ENCODE measurements around the gene OR5B21. TPM values are rescaled to one million over a fixed set of nuclear protein-coding genes. Genes with fewer than 3 reads are reported as not detected.

The OR5B21 gene
- not detected for polyA plus RNA-seq (2013, experiment 1 of 2)
- not detected for polyA plus RNA-seq (2013, experiment 2 of 2)

- Histone ChIP-seq H3K9me3 (ENCODE audit: control insufficient read depth, low read length) (no peaks in the 10 kb centered on the region), H3K4me1 (ENCODE audit: control insufficient read depth, insufficient read depth, low read length, poor library complexity, severe bottlenecking) (no peaks in the 10 kb centered on the region), H3K27ac (ENCODE audit: low read depth, low read length, severe bottlenecking) (no peak within 1 kb of the TSS), H3K4me3 (ENCODE audit: extremely low read depth, insufficient read depth, low read length, poor library complexity, severe bottlenecking) (no peak within 1 kb of the TSS), H3K36me3 (ENCODE audit: control insufficient read depth, insufficient read depth, low read length) (no peaks in the 10 kb centered on the region)
- WGBS, 2 experiments (ENCODE audit: insufficient coverage in 2 of 2), result no CpG with 5 or more reads among the region's 1 CpG
These were observed at the start of gene OR5B21 for GRCh38 chr11:58508005-58508404. Gene OR5B21 (minus strand): TSS chr11:58508105. CDS start chr11:58508105, 0 bp downstream.

DNA sequence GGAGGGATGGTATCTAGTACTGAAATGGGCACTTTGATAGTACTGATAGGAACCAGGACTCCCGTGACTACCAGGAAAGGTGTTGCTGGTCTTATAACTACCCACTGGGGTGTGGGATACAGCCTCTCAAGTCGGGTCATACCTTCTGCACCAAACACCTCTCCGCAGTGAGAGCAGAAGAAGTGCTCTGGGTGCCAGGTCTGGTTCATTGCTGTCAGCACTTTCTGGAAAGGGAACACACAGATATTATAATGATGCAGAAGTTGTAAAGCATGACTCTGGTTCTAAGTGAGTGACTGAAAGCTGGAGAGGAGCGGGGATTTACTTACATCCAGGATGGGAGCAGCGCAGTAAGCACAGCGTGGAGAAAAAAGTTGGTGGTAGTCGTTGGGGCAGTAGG lies 41.7 kb upstream of the OR5B21 start:
- WGBS, 2 experiments (ENCODE audit: insufficient coverage in 2 of 2), result 89 to 99% methylated on average over 5 to 6 of the region's 7 CpGs
- Histone ChIP-seq H3K9me3 (ENCODE audit: control insufficient read depth, low read length) (no peaks in the 10 kb centered on the region), H3K36me3 (ENCODE audit: control insufficient read depth, insufficient read depth, low read length) (peaks cover 7% of the 10 kb centered on the region), H3K27ac (ENCODE audit: low read depth, low read length, severe bottlenecking) (no peak overlapping the region), H3K4me3 (ENCODE audit: extremely low read depth, insufficient read depth, low read length, poor library complexity, severe bottlenecking) (no peak overlapping the region), H3K4me1 (ENCODE audit: control insufficient read depth, insufficient read depth, low read length, poor library complexity, severe bottlenecking) (no peaks in the 10 kb centered on the region)

DNA sequence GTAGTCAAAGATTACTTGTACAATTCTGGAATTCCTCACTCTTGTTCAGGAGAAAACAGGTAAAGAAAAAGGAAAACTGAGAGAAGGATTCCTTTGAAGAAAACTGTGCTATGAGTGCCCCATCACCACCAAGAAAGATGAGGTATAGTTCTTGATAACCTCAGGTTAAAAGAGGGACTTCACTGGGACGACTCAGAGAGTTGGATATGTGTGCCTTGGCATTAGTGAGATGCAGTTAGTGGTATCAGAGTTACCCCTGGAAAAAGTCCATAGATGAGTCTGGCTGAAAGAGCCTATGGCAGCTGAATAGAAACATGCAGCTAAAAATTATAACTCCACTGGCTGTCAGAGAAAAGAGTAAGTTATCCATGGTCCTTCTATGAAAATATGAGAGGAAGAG lies 38.9 kb upstream of the OR5B21 start:
- no peaks in the 10 kb centered on the region for H3K4me1 ChIP-seq (ENCODE audit: control insufficient read depth, insufficient read depth, low read length, poor library complexity, severe bottlenecking)
- peaks cover 5% of the 10 kb centered on the region for H3K36me3 ChIP-seq (ENCODE audit: control insufficient read depth, insufficient read depth, low read length)
- no peak overlapping the region for H3K4me3 ChIP-seq (ENCODE audit: extremely low read depth, insufficient read depth, low read length, poor library complexity, severe bottlenecking)
- H3K9me3 ChIP-seq (ENCODE audit: control insufficient read depth, low read length), result no peaks in the 10 kb centered on the region
- 71 to 100% methylated on average over 1 of the region's 1 CpG for WGBS, 2 experiments (ENCODE audit: insufficient coverage in 2 of 2)
- H3K27ac ChIP-seq (ENCODE audit: low read depth, low read length, severe bottlenecking), result no peak overlapping the region

- WGBS, 2 experiments (ENCODE audit: insufficient coverage in 2 of 2), result 91 to 94% methylated on average over 22 to 25 of the region's 25 CpGs
- no peaks in the 10 kb centered on the region for H3K4me1 ChIP-seq (ENCODE audit: control insufficient read depth, insufficient read depth, low read length, poor library complexity, severe bottlenecking)
- no peak overlapping the region for H3K27ac ChIP-seq (ENCODE audit: low read depth, low read length, severe bottlenecking)
- H3K36me3 ChIP-seq (ENCODE audit: control insufficient read depth, insufficient read depth, low read length), result no peaks in the 10 kb centered on the region
- H3K4me3 ChIP-seq (ENCODE audit: extremely low read depth, insufficient read depth, low read length, poor library complexity, severe bottlenecking), result no peak overlapping the region
- peaks cover 5% of the 10 kb centered on the region for H3K9me3 ChIP-seq (ENCODE audit: control insufficient read depth, low read length)
These were observed 24.0 kb upstream of the OR5B21 start for GRCh38 chr11:58531865-58532341.

DNA sequence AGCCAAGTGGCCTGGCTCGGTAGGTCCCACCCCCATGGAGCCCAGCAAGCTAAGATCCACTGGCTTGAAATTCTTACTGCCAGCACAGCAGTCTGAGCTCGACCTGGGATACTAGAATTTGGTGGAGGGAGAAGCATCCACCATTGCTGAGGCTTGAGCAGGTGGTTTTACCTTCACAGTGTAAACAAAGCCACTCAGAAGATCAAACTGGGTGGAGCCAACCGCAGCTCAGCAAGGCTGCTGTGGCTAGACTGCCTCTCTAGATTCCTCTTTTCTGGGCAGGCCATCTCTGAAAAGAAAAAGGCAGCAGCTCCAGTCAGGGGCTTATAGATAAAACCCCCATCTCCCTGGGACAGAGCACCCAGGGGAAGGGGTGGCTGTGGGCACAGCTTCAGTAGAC lies 22.3 kb upstream of the OR5B21 start:
- Histone ChIP-seq H3K4me1 (ENCODE audit: control insufficient read depth, insufficient read depth, low read length, poor library complexity, severe bottlenecking) (no peaks in the 10 kb centered on the region), H3K4me3 (ENCODE audit: extremely low read depth, insufficient read depth, low read length, poor library complexity, severe bottlenecking) (no peak overlapping the region), H3K36me3 (ENCODE audit: control insufficient read depth, insufficient read depth, low read length) (no peaks in the 10 kb centered on the region), H3K9me3 (ENCODE audit: control insufficient read depth, low read length) (peaks cover 5% of the 10 kb centered on the region), H3K27ac (ENCODE audit: low read depth, low read length, severe bottlenecking) (no peak overlapping the region)
- 86 to 100% methylated on average over 3 of the region's 3 CpGs for WGBS, 2 experiments (ENCODE audit: insufficient coverage in 2 of 2)

DNA sequence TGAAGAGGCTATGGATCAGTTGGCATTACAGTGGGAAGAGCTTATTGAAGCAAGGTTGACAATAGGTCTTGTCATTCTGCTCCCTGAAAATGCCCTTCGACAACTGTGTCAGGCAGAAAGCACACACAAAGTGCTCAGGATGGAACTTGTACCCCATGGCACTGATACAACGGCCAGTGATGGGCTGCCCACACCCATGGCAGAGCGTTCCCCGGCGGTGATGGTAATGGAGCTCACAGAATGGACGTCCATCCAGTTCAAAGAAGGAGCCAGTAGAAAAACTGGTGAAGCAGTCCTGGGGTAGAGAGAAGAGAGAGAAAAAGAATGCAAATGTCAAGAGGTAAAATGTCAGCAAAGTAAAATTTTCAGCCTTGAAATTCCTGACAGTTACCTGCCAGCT lies 19.5 kb upstream of the OR5B21 start:
- H3K36me3 ChIP-seq (ENCODE audit: control insufficient read depth, insufficient read depth, low read length), result no peaks in the 10 kb centered on the region
- H3K4me1 ChIP-seq (ENCODE audit: control insufficient read depth, insufficient read depth, low read length, poor library complexity, severe bottlenecking), result no peaks in the 10 kb centered on the region
- no peak overlapping the region for H3K4me3 ChIP-seq (ENCODE audit: extremely low read depth, insufficient read depth, low read length, poor library complexity, severe bottlenecking)
- 90 to 99% methylated on average over 6 of the region's 6 CpGs for WGBS, 2 experiments (ENCODE audit: insufficient coverage in 2 of 2)
- H3K9me3 ChIP-seq (ENCODE audit: control insufficient read depth, low read length), result peaks cover 5% of the 10 kb centered on the region
- H3K27ac ChIP-seq (ENCODE audit: low read depth, low read length, severe bottlenecking), result no peak overlapping the region

DNA sequence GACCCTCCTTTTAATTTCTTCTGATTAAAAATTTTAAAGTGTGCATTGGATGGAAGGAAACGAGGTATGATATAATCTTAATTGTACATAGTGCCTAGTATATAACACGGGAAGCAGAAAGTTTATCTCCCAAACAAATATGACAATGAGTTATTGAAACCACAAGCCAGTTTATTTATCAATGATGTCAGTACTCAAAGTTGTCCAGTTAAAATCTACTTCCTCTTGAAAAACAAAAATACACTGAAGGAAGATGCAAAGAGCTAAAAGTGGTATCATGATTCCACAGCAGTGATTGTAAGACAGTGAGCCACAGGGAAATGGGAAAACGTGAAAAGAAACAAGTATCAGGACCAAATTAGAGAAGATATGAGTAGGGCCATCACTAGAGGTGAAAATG lies 18.8 kb upstream of the OR5B21 start:
- Histone ChIP-seq H3K9me3 (ENCODE audit: control insufficient read depth, low read length) (peaks cover 1% of the 10 kb centered on the region), H3K4me1 (ENCODE audit: control insufficient read depth, insufficient read depth, low read length, poor library complexity, severe bottlenecking) (no peaks in the 10 kb centered on the region), H3K36me3 (ENCODE audit: control insufficient read depth, insufficient read depth, low read length) (no peaks in the 10 kb centered on the region), H3K4me3 (ENCODE audit: extremely low read depth, insufficient read depth, low read length, poor library complexity, severe bottlenecking) (no peak overlapping the region), H3K27ac (ENCODE audit: low read depth, low read length, severe bottlenecking) (no peak overlapping the region)
- 78 to 86% methylated on average over 1 of the region's 3 CpGs for WGBS, 2 experiments (ENCODE audit: insufficient coverage in 2 of 2)

DNA sequence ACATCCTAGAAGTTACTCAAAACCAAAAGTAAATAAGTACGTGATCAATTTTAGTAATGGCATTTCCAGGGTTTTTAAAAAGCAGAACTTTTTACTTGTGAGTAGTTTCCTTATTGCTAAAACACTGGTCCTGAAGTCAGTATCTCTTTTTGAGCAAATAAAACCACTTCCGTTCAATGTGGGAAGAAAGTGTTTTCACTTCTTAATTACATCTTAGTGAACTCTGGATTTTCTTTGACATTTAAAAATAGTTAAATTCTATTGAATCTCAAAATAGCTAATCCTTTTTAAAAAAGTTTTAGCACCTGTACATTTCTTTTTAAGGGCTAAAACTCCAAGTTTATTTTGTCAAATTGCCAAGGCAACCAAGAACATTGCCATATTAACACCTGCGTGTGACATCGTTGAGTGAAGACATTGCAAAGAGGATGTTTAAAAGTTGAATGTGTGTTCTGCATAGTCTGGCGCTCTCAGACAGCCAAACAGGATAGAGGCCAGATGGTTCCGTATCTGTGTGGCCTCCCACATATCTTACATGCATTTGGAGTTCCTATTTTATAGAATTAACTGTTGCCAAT lies 17.2 kb upstream of the OR5B21 start:
- no peaks in the 10 kb centered on the region for H3K36me3 ChIP-seq (ENCODE audit: control insufficient read depth, insufficient read depth, low read length)
- 100% methylated on average over 2 of the region's 6 CpGs; no CpG with 5 or more reads in 1 of the 2 experiments for WGBS, 2 experiments (ENCODE audit: insufficient coverage in 2 of 2)
- no peaks in the 10 kb centered on the region for H3K4me1 ChIP-seq (ENCODE audit: control insufficient read depth, insufficient read depth, low read length, poor library complexity, severe bottlenecking)
- H3K27ac ChIP-seq (ENCODE audit: low read depth, low read length, severe bottlenecking), result no peak overlapping the region
- no peaks in the 10 kb centered on the region for H3K9me3 ChIP-seq (ENCODE audit: control insufficient read depth, low read length)
- no peak overlapping the region for H3K4me3 ChIP-seq (ENCODE audit: extremely low read depth, insufficient read depth, low read length, poor library complexity, severe bottlenecking)

GRCh38 chr11:58524232-58525036 lies 16.5 kb upstream of the OR5B21 start:
- no peak overlapping the region for H3K4me3 ChIP-seq (ENCODE audit: extremely low read depth, insufficient read depth, low read length, poor library complexity, severe bottlenecking)
- H3K4me1 ChIP-seq (ENCODE audit: control insufficient read depth, insufficient read depth, low read length, poor library complexity, severe bottlenecking), result no peaks in the 10 kb centered on the region
- no peaks in the 10 kb centered on the region for H3K36me3 ChIP-seq (ENCODE audit: control insufficient read depth, insufficient read depth, low read length)
- H3K9me3 ChIP-seq (ENCODE audit: control insufficient read depth, low read length), result no peaks in the 10 kb centered on the region
- WGBS, 2 experiments (ENCODE audit: insufficient coverage in 2 of 2), result 12 to 35% methylated on average over 4 to 5 of the region's 7 CpGs
- no peak overlapping the region for H3K27ac ChIP-seq (ENCODE audit: low read depth, low read length, severe bottlenecking)

GRCh38 chr11:58513747-58514367 lies 6.0 kb upstream of the OR5B21 start:
- H3K36me3 ChIP-seq (ENCODE audit: control insufficient read depth, insufficient read depth, low read length), result no peaks in the 10 kb centered on the region
- no peak overlapping the region for H3K27ac ChIP-seq (ENCODE audit: low read depth, low read length, severe bottlenecking)
- no peak overlapping the region for H3K4me3 ChIP-seq (ENCODE audit: extremely low read depth, insufficient read depth, low read length, poor library complexity, severe bottlenecking)
- WGBS, 2 experiments (ENCODE audit: insufficient coverage in 2 of 2), result 40 to 66% methylated on average over 2 to 5 of the region's 5 CpGs
- H3K9me3 ChIP-seq (ENCODE audit: control insufficient read depth, low read length), result no peaks in the 10 kb centered on the region
- no peaks in the 10 kb centered on the region for H3K4me1 ChIP-seq (ENCODE audit: control insufficient read depth, insufficient read depth, low read length, poor library complexity, severe bottlenecking)

Data from mesodermal cell (in vitro differentiated cells).